Activated CD8-positive, alpha-beta T cell treated with anti-CD3 and anti-CD28 coated beads for 36 hours (primary cell): ENCODE measurements around the gene SERPINA12. TPM values are rescaled to one million over a fixed set of nuclear protein-coding genes. Genes with fewer than 3 reads are reported as not detected.

Source experiments
- ATAC-seq: fragments of 200-7000 bp; cut with Tn5 transposase; one replicate; pipeline ENCODE4 v1.10.0; 2021; ENCODE audit warnings: mild to moderate bottlenecking, moderate library complexity
- CTCF ChIA-PET: fragments of 350-600 bp; sonication (Branson Sonifier 250); formaldehyde crosslinking; loops from one replicate; lab custom pipeline; 2021; ENCODE audit warnings: antibody characterized with exemption; lab: Charles Lee
- POLR2A ChIA-PET: fragments of 350-600 bp; sonication (Branson Sonifier 250); formaldehyde crosslinking; loops from one replicate; lab custom pipeline; 2021; ENCODE audit warnings: antibody characterized with exemption; lab: Charles Lee
- DNase-seq: peaks from one replicate; pipeline ENCODE4 v3.0.0-alpha.2; 2020
- H3K27ac Mint-ChIP-seq: one replicate; pipeline ENCODE4 v1.8.0; 2021; ENCODE audit warnings: mild to moderate bottlenecking, mixed read lengths
- H3K27me3 Mint-ChIP-seq: one replicate; pipeline ENCODE4 v1.8.0; 2021; ENCODE audit warnings: mixed read lengths
- H3K36me3 Mint-ChIP-seq: one replicate; pipeline ENCODE4 v1.8.0; 2021; ENCODE audit warnings: low read depth, mixed read lengths
- H3K4me1 Mint-ChIP-seq: one replicate; pipeline ENCODE4 v1.8.0; 2021; ENCODE audit warnings: low read depth, mixed read lengths
- H3K4me3 Mint-ChIP-seq: one replicate; pipeline ENCODE4 v1.8.0; 2021; ENCODE audit warnings: mild to moderate bottlenecking, moderate library complexity, mixed read lengths
- H3K9me3 Mint-ChIP-seq: one replicate; pipeline ENCODE4 v1.8.0; 2021; ENCODE audit warnings: mixed read lengths
- intact Hi-C: fragments of 100-400 bp; cut with micrococcal nuclease; formaldehyde crosslinking; loops from one replicate; pipeline ENCODE4 v1.10.0; 2022
- total RNA-seq, 2 experiments: library from RNA; stranded (reverse); gene quantifications; one replicate each; pipeline ENCODE4 v1.2.3, GENCODE V29; 2021
- TF ChIP-seq, protein P1 (sequence below): fragments of 200-600 bp; IDR thresholded peaks from one replicate; pipeline ENCODE4 v1.8.0; 2022; ENCODE audit warnings: antibody characterized with exemption, mild to moderate bottlenecking

The SERPINA12 gene
- total RNA-seq, 2 experiments from 2014 or later, result not detected

DNA sequence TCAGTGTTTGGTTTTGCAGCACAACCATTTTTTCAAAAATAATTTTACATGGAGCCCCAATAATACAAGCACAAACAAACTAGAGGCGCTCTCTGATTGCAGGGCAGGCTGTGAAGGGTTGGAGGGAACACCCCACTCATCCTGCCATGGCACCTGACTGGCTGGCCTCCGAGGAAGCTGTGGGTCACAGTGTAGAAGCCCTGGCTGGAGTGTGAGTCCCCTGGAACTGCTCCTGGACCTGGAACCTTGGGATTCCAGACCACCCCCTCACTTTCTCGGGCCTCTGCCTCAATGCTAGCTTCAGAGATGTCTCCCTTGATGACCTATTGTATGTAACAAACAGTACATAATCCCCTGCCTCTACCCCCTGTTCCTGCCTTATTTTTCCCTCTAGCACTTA is 14.8 kb upstream of the SERPINA12 start:
- H3K36me3 Mint-ChIP-seq, result no peaks in the 10 kb centered on the region
- POLR2A ChIA-PET, result no interaction called here
- no peak for ATAC-seq
- no peak for DNase-seq
- H3K27ac Mint-ChIP-seq, result no peak overlapping the region
- intact Hi-C loops, result no loop called here
- H3K4me1 Mint-ChIP-seq, result no peaks in the 10 kb centered on the region
- peaks cover 10% of the 10 kb centered on the region for H3K9me3 Mint-ChIP-seq
- TF ChIP-seq, protein P1, sequence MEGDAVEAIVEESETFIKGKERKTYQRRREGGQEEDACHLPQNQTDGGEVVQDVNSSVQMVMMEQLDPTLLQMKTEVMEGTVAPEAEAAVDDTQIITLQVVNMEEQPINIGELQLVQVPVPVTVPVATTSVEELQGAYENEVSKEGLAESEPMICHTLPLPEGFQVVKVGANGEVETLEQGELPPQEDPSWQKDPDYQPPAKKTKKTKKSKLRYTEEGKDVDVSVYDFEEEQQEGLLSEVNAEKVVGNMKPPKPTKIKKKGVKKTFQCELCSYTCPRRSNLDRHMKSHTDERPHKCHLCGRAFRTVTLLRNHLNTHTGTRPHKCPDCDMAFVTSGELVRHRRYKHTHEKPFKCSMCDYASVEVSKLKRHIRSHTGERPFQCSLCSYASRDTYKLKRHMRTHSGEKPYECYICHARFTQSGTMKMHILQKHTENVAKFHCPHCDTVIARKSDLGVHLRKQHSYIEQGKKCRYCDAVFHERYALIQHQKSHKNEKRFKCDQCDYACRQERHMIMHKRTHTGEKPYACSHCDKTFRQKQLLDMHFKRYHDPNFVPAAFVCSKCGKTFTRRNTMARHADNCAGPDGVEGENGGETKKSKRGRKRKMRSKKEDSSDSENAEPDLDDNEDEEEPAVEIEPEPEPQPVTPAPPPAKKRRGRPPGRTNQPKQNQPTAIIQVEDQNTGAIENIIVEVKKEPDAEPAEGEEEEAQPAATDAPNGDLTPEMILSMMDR, result no peak
- peaks cover 10% of the 10 kb centered on the region for H3K27me3 Mint-ChIP-seq
- H3K4me3 Mint-ChIP-seq, result no peak overlapping the region
- CTCF ChIA-PET, result no interaction called here

DNA sequence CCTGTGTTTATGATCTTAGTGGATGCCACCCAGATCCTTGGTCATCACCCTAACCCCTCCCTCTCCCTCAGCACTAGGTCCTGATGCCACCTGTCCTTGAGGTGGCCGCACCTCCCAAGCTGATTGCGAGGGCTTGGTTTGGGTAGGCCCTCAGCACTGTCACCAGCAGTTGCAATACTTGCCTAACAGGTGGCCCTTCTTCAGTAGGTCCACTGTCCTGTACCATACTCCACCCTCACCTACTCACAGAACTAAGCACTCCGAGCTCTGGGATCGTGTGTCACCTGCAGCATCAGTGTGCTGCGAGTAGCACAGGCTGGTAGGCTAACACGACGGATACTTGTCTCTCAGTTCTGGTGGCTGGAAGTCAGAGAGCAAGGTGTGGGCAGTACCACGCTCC is 14.0 kb upstream of the SERPINA12 start:
- TF ChIP-seq, protein P1, result no peak
- ATAC-seq (no peak), DNase-seq (no peak)
- Mint-ChIP-seq H3K27ac (no peak overlapping the region), H3K27me3 (peaks cover 10% of the 10 kb centered on the region), H3K9me3 (peaks cover 14% of the 10 kb centered on the region), H3K4me1 (no peaks in the 10 kb centered on the region), H3K36me3 (no peaks in the 10 kb centered on the region), H3K4me3 (no peak overlapping the region)
- intact Hi-C loops, result no loop called here
- POLR2A ChIA-PET, result no interaction called here
- CTCF ChIA-PET, result no interaction called here

DNA sequence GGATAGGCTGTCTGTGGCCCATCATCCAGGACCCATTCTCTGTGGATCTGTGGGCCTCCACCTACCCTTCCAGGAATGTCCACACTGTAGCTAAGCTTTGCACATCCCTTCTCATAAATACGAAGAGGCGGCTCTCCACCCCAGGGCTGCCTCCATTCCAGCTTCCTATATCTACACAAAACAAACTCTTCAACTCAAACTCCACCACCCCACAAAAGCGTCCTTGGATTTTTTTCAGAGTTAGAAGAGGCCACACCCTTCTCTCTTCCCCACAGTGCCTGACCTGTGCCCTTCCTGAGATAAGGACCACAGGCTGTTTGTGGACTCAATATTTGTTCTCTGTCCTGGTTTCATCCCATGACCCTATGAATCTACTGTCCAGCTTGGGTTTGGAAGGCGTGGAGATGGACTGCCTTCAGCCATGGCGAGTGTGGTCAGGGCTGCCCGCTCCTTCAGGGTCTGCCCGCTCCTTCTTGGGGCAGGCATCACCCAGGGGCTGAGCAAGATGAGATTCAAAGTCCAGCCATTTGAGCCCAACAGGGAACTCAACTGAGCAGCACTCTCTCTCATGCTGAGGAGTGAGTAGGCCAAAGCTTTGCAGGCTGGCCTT is 13.0 kb upstream of the SERPINA12 start:
- no peak overlapping the region for H3K4me3 Mint-ChIP-seq
- peaks cover 10% of the 10 kb centered on the region for H3K27me3 Mint-ChIP-seq
- TF ChIP-seq, protein P1, result no peak
- no peak overlapping the region for H3K27ac Mint-ChIP-seq
- ChIA-PET POLR2A (no interaction called here), CTCF (interaction anchor here (0.9 kb wide), 1 partner anchor 27 kb away, joined by 3 read pairs; no protein-coding TSS in a partner anchor)
- intact Hi-C loops, result no loop called here
- H3K9me3 Mint-ChIP-seq, result peaks cover 14% of the 10 kb centered on the region
- no peaks in the 10 kb centered on the region for H3K4me1 Mint-ChIP-seq
- no peak for ATAC-seq
- H3K36me3 Mint-ChIP-seq, result no peaks in the 10 kb centered on the region
- DNase-seq, result no peak

DNA sequence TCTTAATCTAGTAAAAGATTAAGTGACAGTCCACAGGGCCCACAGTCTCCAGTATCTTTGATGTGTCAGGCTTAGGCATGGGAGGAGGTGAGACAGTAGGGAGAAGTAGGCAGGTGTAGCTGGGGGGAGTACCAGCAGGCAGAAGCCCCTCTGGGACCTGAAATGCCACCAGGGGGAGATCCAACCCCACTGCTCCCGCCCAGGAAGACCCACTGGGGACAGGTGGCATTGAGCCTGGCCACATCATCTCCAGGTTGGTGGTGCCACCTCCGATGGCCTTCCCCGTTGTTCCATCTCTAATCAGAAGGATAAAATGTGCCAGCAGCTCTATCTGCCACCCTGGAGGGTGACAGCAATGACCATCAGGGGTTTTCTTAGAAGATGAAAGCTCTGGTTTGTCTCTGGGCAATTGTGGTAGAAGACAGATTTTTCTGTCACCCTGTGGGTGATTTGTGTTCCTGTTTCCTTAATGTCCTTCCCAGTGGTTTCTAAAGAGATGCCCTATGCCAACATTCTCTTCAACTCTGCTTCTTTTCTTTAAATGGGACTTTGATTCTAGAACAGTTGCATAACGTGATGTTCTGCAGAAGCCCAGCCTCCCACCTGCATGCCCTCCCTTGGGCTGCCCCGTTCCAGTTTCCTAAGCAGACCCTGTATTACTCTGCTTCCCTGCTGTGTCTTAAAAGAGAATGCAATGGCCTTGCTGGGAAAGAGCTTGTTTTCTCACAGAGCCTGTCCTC is 12.3 kb upstream of the SERPINA12 start:
- Mint-ChIP-seq H3K36me3 (no peaks in the 10 kb centered on the region), H3K27me3 (peaks cover 10% of the 10 kb centered on the region), H3K4me3 (no peak overlapping the region), H3K4me1 (no peaks in the 10 kb centered on the region), H3K9me3 (peaks cover 14% of the 10 kb centered on the region), H3K27ac (no peak overlapping the region)
- intact Hi-C loops, result no loop called here
- no peak for DNase-seq
- CTCF ChIA-PET, result interaction anchor here (0.9 kb wide), 1 partner anchor 28 kb away, joined by 3 read pairs; no protein-coding TSS in a partner anchor
- TF ChIP-seq, protein P1, result no peak
- POLR2A ChIA-PET, result no interaction called here
- ATAC-seq, result no peak

DNA sequence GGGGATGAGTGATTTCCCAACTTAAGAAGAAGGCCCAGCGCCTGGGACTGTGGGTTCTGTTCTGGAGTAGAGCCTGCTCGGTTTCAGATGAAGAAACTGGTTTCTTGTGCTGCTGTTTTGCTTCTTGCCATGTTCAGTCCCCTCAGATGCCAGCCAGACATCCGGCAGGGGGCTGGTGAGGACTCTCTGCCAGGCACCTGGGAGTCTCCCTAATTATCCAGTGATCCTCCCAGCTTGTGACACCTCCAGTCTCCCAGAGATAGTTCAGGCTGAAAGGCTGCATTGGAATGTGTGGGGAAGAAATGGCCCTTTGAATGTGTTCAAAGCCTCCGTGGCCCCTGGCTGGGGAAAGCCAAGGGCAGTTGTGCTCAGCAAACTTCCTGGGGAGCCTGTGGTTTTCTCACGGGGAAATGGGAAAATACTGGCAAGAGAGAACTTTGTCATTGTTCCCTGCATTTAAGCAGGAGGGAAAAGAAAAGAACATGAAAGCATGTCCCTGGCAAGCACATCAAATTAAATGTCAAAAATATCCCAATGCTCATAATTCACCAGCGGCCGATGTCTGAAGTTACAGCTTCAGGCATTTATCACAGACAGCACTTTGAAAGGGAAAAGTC is 8.5 kb upstream of the SERPINA12 start:
- Mint-ChIP-seq H3K27ac (no peak overlapping the region), H3K27me3 (no peaks in the 10 kb centered on the region), H3K36me3 (no peaks in the 10 kb centered on the region), H3K4me3 (no peak overlapping the region), H3K9me3 (peaks cover 14% of the 10 kb centered on the region), H3K4me1 (no peaks in the 10 kb centered on the region)
- CTCF ChIA-PET, result no interaction called here
- DNase-seq (no peak), ATAC-seq (no peak)
- intact Hi-C loops, result no loop called here
- TF ChIP-seq, protein P1, result no peak
- POLR2A ChIA-PET, result no interaction called here
